GM18873 (cell line): Measurements from ENCODE around the gene TMPRSS4.

Experiments used
- ATAC-seq: cut with Tn5 transposase; IDR thresholded peaks from one replicate; pipeline ENCODE4 v1.9.1; 2021; ENCODE audit warnings: mild to moderate bottlenecking, moderate library complexity, moderate number of reproducible peaks; ENCODE audit not compliant: unreplicated experiment, low FRiP score

The TMPRSS4 gene

DNA sequence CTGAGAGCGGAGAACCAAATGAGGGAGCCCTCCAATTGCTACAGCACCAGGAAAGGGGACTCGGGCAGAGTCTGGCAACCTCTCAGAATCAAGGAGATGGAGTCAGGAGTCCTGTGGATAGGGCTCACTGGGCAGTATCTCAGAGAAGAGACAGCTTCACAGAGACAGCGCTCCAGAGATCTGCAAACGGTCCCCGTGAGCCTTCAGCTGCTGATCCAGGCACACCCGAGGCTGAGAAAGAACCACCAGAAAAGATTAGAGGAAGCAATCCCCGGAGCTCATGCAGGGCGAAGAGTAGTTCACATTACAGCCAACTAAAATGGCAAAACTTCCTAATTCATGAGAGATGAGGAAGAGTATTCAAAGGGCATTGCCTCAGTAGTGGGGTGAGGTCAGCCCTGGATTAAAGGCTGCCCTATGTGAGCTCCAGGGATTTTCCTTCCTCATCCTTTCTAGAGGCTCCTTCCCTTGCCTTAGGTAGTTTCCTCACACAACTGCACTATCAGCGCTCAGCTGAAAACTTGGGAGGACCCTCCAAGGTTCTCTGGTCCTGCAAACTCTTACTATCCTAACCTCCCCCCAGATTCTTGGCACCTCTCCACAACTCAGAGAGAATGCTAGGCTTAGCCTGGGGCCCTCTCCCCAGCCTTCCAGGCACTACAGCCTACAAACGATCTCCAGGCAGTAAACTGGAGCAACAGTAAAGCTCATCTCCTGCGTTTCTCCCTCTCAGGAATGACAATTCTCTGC is 52.0 kb downstream of the TMPRSS4 start:
- ATAC-seq, result no peak

DNA sequence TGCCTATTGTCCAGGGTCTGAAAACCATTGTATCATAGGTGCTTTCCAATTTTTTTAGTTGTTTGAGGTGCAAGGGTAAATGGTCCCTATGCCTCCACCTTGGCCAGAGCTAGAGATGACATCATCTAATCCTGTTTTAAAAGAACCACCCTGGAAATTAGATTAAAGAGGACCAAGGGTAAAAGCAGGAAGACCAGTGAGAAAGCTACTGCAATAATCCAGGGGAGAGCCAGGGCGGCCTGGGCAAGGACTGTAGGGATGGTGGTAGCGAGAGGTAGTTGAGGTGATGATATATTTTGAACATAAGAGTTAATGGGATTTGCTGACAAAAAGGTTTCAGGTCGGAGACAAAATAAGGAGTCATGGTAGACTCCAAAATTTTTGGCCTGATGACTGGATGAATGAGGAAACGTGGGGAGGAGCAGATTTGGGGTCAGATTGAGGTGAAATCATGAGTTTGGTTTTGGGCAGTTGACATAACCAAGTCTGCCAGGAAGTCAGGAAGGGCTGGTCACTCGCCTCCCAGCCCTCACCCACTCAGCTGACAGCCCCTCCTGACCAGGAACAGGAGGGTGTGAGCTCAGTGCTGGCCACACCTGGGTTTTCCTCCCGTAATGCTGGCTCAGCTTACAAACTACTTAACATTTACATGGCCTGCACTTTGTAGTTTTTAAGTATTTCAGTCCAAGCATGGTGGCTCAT is 52.7 kb downstream of the TMPRSS4 start:
- no peak for ATAC-seq

DNA sequence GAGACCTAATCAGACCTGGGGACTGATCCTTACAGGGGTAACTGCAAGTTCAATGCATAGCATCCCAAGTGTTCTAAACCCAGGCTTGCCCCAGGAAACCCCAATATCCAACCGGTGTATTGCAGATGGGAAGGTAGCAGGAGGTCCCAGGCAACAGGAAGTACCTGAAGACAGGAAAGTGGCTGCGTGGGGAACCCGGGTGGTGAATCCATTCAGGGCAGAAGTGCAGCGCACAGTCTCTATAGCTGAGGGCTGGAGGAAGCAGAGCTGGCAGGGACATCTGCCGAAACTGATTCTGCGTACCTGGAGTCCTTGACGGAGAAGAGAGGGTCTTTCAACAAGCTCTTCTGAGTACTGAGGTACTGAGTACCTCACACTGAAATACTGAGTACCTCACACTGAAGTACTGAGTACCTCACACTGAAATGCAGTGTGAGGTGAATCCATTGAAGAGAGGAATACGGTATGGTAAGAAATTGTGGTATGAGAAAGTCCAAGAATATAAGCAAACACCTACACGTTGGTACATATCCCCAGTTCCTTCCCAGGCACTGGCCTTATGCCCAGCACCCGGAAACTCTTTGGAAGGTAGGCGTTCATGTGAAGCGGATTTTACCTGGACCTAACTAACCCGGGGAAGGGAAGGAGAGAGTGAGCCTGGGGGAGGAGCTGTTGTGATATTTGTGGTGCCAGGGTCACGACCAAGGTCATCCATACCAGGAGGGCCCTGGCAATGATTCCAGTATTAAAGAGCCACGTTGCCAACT is 55.7 kb downstream of the TMPRSS4 start:
- no peak for ATAC-seq

DNA sequence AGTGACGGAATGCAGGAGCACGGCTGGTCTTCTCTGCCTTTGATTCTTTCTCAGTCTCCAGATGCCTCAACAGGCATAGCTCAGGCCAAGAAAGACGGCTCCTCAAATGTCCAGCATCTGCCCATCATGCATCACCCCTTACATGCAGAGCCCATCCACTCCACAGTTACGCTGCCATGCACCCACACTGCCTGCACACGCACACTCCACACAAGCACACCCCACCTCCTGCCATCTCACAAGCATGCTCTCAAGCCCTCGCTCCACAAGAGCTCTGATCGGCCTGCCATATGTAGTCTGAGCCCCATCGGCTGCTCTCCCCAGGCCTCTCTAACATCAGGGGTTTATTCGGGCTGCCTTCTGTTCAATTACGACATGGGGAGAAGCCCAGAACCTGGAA is 56.9 kb downstream of the TMPRSS4 start:
- no peak for ATAC-seq

DNA sequence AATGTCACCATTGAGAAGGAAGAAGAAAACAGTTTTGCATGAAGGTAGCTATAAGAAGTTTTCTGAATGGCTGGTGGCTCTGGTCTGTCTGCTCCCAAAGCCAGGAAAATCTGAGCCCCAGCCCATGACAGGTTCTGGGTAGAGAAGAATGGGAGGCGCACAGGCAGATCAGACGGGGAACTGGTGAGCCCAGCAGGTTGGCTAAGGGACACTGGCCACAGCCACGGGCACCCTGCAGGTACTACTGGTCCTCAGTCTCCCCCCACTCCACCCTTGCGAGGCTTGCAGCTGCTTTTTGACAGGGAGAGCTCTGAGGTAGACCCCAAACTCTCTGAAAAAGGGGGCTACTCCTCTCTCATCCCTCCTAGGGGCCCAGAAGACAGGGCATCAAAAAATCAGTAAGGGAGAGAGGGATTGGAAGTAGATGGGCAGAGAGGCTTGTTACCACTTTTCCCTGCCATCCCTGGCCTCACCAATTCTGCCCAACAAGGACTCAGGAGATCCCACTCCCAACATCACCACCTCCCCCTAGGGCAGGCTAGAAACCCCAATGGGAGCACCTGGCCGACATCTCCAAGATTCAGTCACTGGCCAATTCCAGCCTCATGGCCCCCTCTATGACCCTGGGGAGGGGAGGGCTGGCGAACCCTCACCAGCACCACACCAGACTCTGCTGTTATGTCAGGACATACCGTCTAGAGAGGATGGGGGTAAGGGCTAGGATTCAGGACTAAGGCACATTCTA is 58.3 kb downstream of the TMPRSS4 start:
- no peak for ATAC-seq

DNA sequence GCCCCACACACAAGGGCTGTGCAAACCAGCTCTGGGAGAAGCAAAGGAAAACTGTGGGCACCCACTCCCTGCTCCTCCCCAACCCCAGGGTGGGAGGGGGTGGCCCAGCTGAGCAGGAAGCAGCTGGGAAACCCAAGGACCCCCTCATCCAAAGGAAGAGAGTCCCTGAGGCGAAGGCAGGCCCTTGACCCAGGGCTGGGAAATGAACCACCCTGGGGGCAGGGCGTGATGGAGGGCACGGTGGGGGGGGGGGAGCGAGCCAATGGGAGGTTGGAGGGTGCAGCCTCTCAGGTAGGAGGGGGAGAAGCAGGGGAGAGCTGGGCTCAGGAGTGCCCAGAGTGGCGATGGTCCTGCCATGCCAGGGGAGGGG is 58.9 kb downstream of the TMPRSS4 start:
- ATAC-seq, result no peak

DNA sequence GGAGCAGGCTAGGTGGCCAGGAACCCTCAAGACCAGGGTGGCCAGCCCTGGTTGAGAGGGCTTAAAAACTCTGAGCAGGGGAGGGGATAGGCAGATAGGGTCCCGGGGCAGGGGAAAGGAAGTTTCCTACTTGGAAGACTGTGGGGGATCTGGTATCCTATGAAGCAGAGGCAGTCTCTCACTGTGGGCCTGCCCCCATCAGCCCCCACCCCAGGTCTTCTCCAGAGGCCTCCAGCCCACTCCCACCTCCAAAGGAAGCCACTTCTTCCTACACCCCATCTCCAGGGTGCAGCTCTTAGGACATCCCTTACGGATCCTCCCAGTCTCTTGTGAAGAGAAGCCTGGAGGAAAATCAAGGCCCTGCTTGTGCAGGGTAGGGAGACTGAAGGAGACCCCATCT is 59.5 kb downstream of the TMPRSS4 start:
- ATAC-seq, result no peak

DNA sequence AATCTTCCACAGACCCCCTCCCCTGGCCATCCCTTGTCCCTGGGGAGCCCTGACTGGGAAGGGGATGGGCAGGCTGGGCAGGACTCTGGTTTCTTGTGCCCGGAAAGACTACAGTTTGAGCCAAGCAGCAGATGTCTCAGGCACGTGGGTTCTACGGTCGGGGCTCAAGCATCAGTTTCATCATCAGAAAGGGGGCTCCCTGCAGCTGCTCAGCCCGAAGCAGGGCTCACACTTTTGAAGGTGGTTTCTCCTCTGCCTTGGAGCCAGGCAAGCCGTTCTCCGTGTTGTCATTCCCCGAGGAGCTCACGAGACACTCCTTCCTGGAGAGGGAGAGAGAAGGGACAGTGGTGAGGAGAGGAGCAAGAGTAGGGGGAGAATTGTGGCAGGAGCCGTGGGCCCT is 59.9 kb downstream of the TMPRSS4 start:
- ATAC-seq, result no peak

DNA sequence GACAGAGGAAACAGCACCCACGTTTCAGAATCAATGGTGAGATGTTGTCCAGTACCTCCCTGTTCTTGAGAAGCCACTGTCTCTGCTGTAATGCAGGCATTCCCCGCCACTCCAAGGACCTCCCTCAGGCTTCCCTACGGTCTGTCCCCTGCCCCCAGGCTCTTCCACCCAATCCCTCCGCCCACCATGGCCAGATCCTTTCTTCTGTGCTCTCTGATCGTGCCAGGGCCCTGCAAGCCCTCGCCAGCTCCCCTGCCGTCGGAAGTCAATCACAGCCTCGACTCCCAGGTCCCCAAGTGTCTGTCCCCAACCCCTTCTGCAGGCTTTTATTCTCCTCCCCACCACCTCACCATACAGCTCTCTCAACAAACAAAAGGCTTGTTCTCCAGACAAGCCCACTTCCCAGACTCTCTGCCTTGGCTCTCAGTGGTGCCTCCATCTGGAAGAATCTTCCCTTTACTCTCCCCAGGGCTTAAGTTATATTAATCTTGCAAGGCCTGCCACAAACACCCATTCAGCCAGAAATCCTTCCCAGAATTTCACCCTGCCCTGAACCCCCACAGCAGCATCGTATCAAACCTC is 62.1 kb downstream of the TMPRSS4 start:
- ATAC-seq, result no peak

DNA sequence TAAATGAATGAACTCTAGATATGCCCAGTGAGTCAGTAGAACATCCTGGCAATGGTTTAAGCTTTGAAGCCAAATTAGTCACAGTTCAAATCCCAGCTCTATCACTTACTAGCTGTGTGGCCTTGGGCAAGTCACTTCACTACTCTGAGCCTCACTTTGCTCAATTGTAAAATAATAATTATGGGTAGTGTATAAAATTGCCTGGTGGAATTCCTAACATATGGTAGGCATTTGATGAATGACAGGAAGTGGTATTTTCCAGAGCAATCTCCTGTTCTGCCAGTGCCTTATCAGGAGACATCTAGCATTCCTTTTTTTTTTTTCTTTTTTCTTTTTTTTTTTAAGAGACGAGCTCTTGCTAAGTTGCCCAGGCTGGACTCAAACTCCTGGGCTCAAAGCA is 62.7 kb downstream of the TMPRSS4 start:
- no peak for ATAC-seq

DNA sequence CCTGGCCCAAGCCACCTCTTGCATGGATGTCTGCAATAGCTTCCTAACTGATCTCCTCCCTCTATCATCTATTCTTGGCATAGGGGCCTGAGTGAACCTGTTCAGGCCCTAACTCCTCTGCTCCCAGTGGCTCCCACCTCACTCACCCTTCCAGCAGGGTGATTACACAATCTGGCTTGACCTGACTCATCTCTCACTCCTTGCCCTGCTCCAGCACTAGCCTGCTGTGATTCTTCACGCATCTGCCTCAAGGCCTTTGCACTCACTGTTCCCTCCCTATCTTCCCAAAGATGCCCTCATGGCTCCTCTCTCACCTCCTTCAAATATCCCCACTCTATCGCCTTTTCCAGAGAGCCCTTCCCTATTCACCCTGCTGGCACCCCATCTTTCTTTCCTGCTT is 65.2 kb downstream of the TMPRSS4 start:
- no peak for ATAC-seq

DNA sequence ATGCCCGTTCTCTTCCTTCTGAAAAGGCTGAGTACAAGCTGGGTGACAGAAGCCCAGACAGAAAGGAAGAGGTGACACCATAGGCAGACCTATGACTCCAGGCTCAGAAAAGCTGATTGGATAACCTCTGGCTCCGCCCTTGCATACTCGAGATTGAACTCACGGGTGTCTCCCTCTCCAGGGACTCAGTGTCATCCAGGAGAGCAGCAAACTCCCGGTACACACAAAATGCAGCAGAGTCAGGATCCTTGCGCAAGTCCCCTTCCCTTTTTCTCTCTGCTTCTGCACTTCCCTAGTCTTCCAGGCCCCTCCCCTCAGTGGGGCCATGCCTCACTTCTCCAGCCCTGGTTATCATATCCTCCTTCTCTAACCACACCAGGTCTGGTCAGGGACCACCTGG is 65.9 kb downstream of the TMPRSS4 start:
- no peak for ATAC-seq

DNA sequence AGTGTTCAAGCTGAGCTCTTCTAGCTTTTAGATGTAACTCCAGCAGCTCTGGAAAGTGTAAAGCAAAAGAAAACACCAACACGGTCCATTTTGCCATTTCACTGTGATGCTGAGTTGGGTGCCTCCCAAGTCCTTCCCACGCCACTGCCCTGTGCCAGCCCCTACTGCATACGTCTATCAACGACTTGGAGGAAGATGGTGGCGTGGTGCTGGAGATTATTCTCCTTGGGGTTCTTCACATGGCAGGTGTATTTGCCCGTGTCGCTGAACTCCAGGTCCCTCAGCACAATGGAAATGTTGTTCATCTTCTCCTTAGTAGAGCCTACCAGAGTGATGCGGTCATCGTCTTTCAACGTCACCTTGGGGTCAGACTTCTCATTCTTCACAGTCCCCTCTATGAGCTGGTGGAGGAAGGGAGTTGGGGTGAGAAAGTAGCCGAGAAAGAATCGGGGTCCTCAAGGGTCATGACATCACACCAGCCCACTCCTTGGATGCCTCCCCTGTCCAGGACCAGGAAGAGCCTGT is 66.8 kb downstream of the TMPRSS4 start:
- no peak for ATAC-seq

DNA sequence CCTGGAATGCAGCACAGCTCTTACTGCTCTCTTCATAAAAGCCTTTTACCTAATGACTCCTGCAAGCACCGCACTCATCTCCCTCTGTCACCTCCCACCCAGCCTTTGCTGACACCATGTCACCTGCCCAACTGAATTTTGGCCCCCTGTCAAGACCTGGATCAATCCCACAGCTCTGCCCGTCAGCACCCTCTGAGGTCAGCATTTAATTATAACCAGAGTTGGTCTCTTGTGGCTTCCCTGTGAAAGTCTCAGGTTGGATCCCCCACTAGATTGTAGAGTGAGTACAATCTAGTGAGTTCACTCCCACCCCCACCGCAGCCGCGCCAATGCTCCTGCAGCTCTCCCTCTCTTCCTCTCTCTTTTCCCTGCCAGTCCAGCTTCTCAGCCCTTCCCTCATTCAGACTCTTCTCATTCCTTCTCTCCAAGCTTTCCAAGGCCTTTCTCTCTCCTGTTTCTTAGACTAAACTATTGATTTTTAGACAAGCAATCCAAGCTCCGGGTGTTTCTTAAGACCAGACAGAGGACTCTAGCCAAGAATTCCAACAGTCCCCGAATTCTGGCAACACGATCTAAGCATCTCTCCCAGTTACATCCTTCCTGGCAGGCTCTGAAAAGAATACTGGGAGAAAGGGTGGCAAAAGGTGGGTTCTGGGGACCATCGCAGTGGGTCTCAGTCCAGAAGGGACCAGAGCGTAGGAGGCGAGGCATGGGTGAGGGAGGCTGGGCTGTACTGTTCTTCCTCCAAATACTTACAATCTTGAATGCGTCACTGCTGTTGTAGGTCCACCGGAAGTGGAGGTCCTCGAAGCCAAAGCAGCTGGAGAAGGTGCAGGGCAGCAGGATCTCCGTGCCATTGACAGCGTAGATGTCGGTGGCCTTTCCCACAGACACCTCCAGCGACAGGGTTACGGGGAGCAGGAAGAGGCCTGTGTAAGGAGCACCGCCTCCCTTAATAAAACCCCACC is 67.7 kb downstream of the TMPRSS4 start:
- ATAC-seq, result no peak

DNA sequence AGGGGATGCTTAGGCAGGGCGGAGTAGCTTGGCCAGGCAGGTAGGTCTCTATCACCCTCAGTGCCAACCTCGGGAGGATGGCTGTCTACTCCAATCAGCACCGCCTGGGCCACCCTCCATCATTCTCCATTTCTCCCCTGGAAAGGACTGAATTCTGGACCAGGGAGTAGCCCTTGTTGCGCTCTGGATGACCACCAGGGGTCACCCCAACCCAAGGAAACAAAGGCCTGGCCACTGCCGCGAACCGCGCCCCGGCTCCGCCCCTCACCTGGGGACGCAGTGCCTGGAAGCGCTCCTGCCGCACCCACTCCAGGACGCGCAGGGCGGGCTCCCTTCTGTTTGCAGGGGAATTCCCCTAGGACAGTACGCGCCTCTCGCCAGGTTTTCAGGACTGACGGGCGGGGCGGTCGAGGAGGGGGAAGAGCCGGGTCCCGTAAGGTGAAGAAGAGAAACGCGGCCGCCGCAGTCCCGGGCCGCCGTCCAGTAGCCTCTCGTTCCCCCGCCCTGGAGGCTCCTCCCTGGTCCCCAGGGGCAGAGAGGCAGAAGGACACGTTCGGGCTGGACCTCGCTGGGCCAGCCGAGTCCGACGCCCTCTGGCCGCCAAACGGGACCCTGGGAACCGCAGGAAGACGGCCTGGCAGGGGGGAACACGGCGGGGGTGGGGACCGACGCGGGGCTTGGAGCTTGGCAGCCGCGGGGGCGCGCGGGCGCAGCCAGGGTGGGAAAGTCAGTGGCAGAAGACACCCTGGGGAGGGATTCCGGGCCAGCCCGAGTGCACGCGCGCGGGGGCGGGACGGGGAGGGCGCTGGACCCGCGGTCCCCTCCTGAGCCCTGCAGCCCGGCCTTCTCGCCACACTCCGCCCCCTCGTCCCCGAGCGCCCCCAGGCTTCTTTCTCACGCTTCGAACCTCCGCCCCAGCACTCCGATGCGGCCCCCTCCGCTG is 68.7 kb downstream of the TMPRSS4 start:
- no peak for ATAC-seq

DNA sequence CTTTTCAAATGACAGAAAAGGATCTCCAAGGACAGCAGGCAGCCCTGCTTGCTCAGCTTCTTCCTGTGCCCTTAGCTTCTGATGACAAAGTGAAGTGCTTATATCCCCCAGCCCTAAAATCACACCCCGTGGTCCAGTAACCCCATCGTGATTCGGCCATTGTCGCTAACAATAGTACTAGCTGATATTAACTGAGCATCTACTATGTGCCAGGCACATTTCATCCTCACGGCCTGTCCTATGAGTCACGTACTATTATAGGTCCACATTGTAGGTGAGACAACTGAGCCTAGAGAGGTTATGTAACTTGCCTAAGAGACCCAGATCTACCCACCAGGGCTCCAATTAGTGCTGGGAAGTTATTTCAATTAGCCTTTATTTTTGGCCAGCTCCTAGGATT is 69.7 kb downstream of the TMPRSS4 start:
- ATAC-seq, result no peak

DNA sequence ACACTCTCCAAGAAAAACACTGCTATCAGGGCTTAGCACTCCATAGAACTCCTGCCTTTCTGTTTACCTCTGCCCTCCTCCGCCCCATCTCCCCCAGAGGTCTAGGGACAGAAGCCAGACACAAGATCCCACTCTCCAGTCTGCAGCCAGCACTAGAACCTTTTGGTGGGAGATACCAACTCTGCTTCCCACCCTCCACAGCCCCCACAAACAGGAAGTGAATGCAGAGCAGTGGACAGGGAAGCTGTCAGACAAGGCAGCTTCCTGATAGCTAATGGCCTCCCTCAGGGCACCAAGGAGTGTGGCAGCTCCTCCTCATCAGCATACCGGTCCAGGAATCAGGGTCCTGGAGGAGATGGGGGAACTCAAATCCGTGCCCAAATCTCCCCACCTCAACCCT is 70.6 kb downstream of the TMPRSS4 start:
- ATAC-seq, result no peak

DNA sequence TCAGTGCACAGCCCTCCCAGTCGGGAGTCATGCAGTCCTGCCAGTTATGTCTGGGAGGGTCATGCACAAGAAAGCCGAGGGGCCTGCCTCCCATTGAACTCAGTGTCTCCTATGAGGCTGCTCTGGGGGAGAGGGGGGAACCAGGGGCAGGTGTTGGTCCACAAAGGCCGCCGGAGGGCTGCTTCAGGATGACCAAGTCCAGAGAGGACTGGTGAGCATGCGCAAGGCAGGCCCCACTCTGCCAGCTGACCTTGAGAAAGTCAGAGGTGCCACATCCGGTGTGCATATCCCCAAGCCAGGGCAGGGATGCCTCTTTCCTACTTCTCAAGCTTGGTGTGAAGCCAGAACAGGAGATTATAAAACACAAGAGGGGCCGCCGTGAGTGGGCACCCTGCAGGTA is 71.4 kb downstream of the TMPRSS4 start:
- no peak for ATAC-seq
